GM12878 (cell line): Measurements from ENCODE around the gene FBXW8. TPM values are rescaled to one million over a fixed set of nuclear protein-coding genes. Genes with fewer than 3 reads are reported as not detected.

Experiments
- ATAC-seq: fragments of 200-7000 bp; cut with Tn5 transposase; 3 replicates; pipeline ENCODE4 v1.9.1; 2020; ENCODE audit warnings: mild to moderate bottlenecking, moderate library complexity
- BruUV-seq: library from RNA; stranded (reverse); fragments of 400-500 nt; replicated peaks from 2 replicates; lab custom pipeline; 2021; lab: Mats Ljungman, UMichigan
- CTCF ChIA-PET: fragments of 300-600 bp; sonication (Branson Sonifier 250); formaldehyde crosslinking; extraction: SDS; loops from one replicate; lab custom pipeline; 2021; ENCODE audit warnings: inconsistent platforms; lab: Yijun Ruan, JAX
- POLR2A ChIA-PET: fragments of 350-600 bp; formaldehyde crosslinking; extraction: SDS; loops from one replicate; lab custom pipeline; 2021; ENCODE audit warnings: inconsistent platforms; lab: Charles Lee
- RAD21 ChIA-PET: fragments of 300-600 bp; sonication (Branson Sonifier 250); formaldehyde crosslinking; loops from one replicate; lab custom pipeline; 2023; ENCODE audit warnings: antibody characterized with exemption; ENCODE audit not compliant: unreplicated experiment; lab: Charles Lee
- SMC1A ChIA-PET: fragments of 300-600 bp; sonication (Branson Sonifier 250); formaldehyde crosslinking; loops from one replicate; lab custom pipeline; 2023; ENCODE audit not compliant: unreplicated experiment, uncharacterized antibody; lab: Charles Lee
- DNase-seq: peaks from one replicate; pipeline ENCODE4 v3.0.0-alpha.2; 2011; ENCODE audit warnings: low read depth, low spot score
- FAIRE-seq: peaks from 3 replicates; lab custom pipeline; 2011; peaks lifted over from hg19 to GRCh38; lab: Jason Lieb, UNC
- H2AFZ ChIP-seq: 2 replicates; pipeline ENCODE4 v1.6.0; 2011; ENCODE audit warnings: low read depth, low read length, control low read depth; ENCODE audit not compliant: control insufficient read depth
- H3K27ac ChIP-seq: 2 replicates; pipeline ENCODE4 v1.5.1; 2011; ENCODE audit warnings: control low read depth; ENCODE audit not compliant: control insufficient read depth, insufficient read depth
- H3K27me3 ChIP-seq, 2 experiments: replicated peaks in 1 of 2; 2 replicates each; pipeline versions ENCODE4 v1.6.0 to v1.6.1; 2011; ENCODE audit warnings: low read length in 1 of 2; ENCODE audit not compliant: control insufficient read depth in 2 of 2, insufficient read depth in 2 of 2
- H3K36me3 ChIP-seq, 2 experiments: 2 replicates each; pipeline ENCODE4 v1.5.1; 2011; ENCODE audit warnings: low read length in 1 of 2; ENCODE audit not compliant: control insufficient read depth in 2 of 2, insufficient read depth in 2 of 2
- H3K4me1 ChIP-seq: 2 replicates; pipeline ENCODE4 v1.6.1; 2011; ENCODE audit warnings: mild to moderate bottlenecking, low read length, moderate library complexity, mixed read lengths; ENCODE audit not compliant: control insufficient read depth, insufficient read depth
- H3K4me2 ChIP-seq: 2 replicates; pipeline ENCODE4 v1.6.0; 2011; ENCODE audit warnings: control low read depth; ENCODE audit not compliant: control insufficient read depth, insufficient read depth
- H3K4me3 ChIP-seq: fragments of 200-600 bp; sonication (generic); 2 replicates; pipeline ENCODE4 v1.5.1; 2016
- H3K79me2 ChIP-seq: 2 replicates; pipeline ENCODE4 v1.6.0; 2011; ENCODE audit warnings: low read length; ENCODE audit not compliant: control insufficient read depth, insufficient read depth
- H3K9ac ChIP-seq: 2 replicates; pipeline ENCODE4 v1.8.0; 2011; ENCODE audit warnings: low read length, control low read depth, mixed read lengths; ENCODE audit not compliant: control insufficient read depth, insufficient read depth
- H3K9me3 ChIP-seq: replicated peaks from 3 replicates; pipeline ENCODE4 v1.5.1; 2011; ENCODE audit warnings: mild to moderate bottlenecking, low read length; ENCODE audit not compliant: control insufficient read depth, insufficient read depth
- H4K20me1 ChIP-seq: 2 replicates; pipeline ENCODE4 v1.6.0; 2011; ENCODE audit not compliant: control insufficient read depth, insufficient read depth
- GATAD2B ChIP-seq: fragments of 450-650 bp; conservative IDR thresholded peaks from 2 replicates; pipeline ENCODE4 v1.6.1; 2017; ENCODE audit warnings: low read depth, mild to moderate bottlenecking, moderate library complexity
- KDM1A ChIP-seq: fragments of 200-600 bp; sonication (generic); IDR thresholded peaks from 2 replicates; pipeline ENCODE4 v1.6.1; 2016; ENCODE audit warnings: borderline replicate concordance
- RCOR1 ChIP-seq: conservative IDR thresholded peaks from 2 replicates; pipeline ENCODE4 v1.6.1; 2012; ENCODE audit warnings: low read depth, low read length, improper control_type of control experiment
- RELA ChIP-seq: fragments of 450-650 bp; IDR thresholded peaks from 2 replicates; pipeline ENCODE4 v1.8.0; 2014; ENCODE audit warnings: borderline replicate concordance; ENCODE audit not compliant: partially characterized antibody
- SPI1 ChIP-seq: IDR thresholded peaks from 2 replicates; pipeline ENCODE4 v1.6.1; 2011; ENCODE audit warnings: low read depth, mild to moderate bottlenecking, low read length, moderate library complexity, borderline replicate concordance; ENCODE audit not compliant: insufficient read depth
- TARDBP ChIP-seq: IDR thresholded peaks from 2 replicates; pipeline ENCODE4 v1.6.1; 2016; ENCODE audit warnings: borderline replicate concordance
- ZNF217 ChIP-seq: fragments of 450-650 bp; IDR thresholded peaks from 2 replicates; pipeline ENCODE4 v1.6.1; 2017; ENCODE audit warnings: antibody characterized with exemption, mild to moderate bottlenecking
- WGBS: methylation state at CpG from one replicate; pipeline ENCODE4 v1.1.6; 2016; ENCODE audit warnings: low lambda C conversion rate; ENCODE audit not compliant: insufficient replicate concordance, insufficient coverage; ENCODE audit errors: missing lambda C conversion rate; 5-methylcytosine and 5-hydroxymethylcytosine counted together
- in situ Hi-C: fragments of 300-500 bp; cut with MboI; formaldehyde crosslinking; loops from 9 replicates; pipeline ENCODE4 v1.14.3; 2018; ENCODE audit warnings: mixed read lengths
- intact Hi-C: fragments of 100-400 bp; cut with micrococcal nuclease; formaldehyde crosslinking; loops from one replicate; pipeline ENCODE4 v1.14.2; 2022; ENCODE audit not compliant: unreplicated experiment
- polyA plus RNA-seq, 11 experiments: library from polyadenylated mRNA; depleted of rRNA in 4 of 11; unstranded in 6 of 11; stranded (reverse) in 5 of 11; fragments of >200 nt; fragmentation: Nextera tagmentation in 4 of 11; fragmentation: Illumina TruSeq in 1 of 11; extraction: Ambion mirVana in 4 of 11; extraction: Trizol in 1 of 11; gene quantifications; 1 replicate in 1 of 11; 2 replicates in 10 of 11; pipeline versions ENCODE4 v1.2.1 to v1.2.3, GENCODE V29; 2011 to 2016; ENCODE audit warnings: inconsistent platforms in 2 of 11, missing spikeins in 2 of 11, low read depth in 1 of 11
- total RNA-seq, 4 experiments: library from RNA; depleted of rRNA in 3 of 4; stranded (reverse); fragments of >200 nt in 3 of 4; fragmentation: Illumina TruSeq in 1 of 4; extraction: Trizol in 1 of 4; gene quantifications; 2 replicates each; pipeline versions ENCODE4 v1.2.1 to v1.2.3, GENCODE V29; 2013 to 2021
- TF ChIP-seq, protein P1 (sequence below): fragments of 450-650 bp; IDR thresholded peaks from 2 replicates; pipeline ENCODE4 v1.6.1; 2017; ENCODE audit warnings: low read depth, mild to moderate bottlenecking, moderate library complexity

Gene FBXW8
- total and polyA plus RNA-seq, 10 of the 15 experiments (the other 5 are each of a cell fraction or from before 2014, with no cell fraction given): 0.49 to 7.5 (median 4.4) TPM

- in situ Hi-C loops: no loop called here
- Histone ChIP-seq H2AFZ (no peak overlapping the region), H3K27me3 (no peaks in the 10 kb centered on the region), H3K27ac (no peak overlapping the region), H3K9me3 (no peaks in the 10 kb centered on the region), H3K4me1 (no peaks in the 10 kb centered on the region), H3K79me2 (no peaks in the 10 kb centered on the region), H4K20me1 (no peaks in the 10 kb centered on the region; the same call in 1 of the 2 replicates), H3K4me3 (no peak overlapping the region), H3K4me2 (no peak overlapping the region), H3K9ac (no peak overlapping the region), H3K36me3 (peaks cover 5 to 10% of the 10 kb centered on the region in 2 experiments)
- RAD21 ChIA-PET: interaction anchor here (3.2 kb wide), 1 partner anchor 97 kb away, joined by 19 read pairs; no protein-coding TSS in a partner anchor
- no TSS peak for BruUV-seq
- intact Hi-C loops: no loop called here
- SMC1A ChIA-PET: interaction anchor here (1.2 to 1.5 kb wide), 2 partner anchors 97 kb away, joined by 3 to 5 read pairs; no protein-coding TSS in a partner anchor
- ATAC-seq (no peak), FAIRE-seq (no peak), DNase-seq (no peak)
- 93% methylated on average over 6 of the region's 6 CpGs for WGBS
- CTCF ChIA-PET: interaction anchor here (0.6 to 7.2 kb wide), 3 partner anchors 8 to 319 kb away, joined by 3 to 149 read pairs (median 4); no protein-coding TSS in a partner anchor
- POLR2A ChIA-PET: no interaction called here
- no peak for TF ChIP-seq KDM1A
- TF ChIP-seq, protein P1, sequence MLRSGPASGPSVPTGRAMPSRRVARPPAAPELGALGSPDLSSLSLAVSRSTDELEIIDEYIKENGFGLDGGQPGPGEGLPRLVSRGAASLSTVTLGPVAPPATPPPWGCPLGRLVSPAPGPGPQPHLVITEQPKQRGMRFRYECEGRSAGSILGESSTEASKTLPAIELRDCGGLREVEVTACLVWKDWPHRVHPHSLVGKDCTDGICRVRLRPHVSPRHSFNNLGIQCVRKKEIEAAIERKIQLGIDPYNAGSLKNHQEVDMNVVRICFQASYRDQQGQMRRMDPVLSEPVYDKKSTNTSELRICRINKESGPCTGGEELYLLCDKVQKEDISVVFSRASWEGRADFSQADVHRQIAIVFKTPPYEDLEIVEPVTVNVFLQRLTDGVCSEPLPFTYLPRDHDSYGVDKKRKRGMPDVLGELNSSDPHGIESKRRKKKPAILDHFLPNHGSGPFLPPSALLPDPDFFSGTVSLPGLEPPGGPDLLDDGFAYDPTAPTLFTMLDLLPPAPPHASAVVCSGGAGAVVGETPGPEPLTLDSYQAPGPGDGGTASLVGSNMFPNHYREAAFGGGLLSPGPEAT: no peak
- no peak for TF ChIP-seq RELA
- no peak for TF ChIP-seq ZNF217
- TF ChIP-seq SPI1: no peak
- TF ChIP-seq GATAD2B: no peak
- no peak for TF ChIP-seq TARDBP
- TF ChIP-seq RCOR1: no peak
Observed at GRCh38 chr12:117022465-117022864, 111.7 kb downstream of the FBXW8 start.
